ENCODE data around the gene OSBPL10. TPM values are rescaled to one million over a fixed set of nuclear protein-coding genes. Genes with fewer than 3 reads are reported as not detected.

OSBPL10 gene
- total and polyA plus RNA-seq, 8 donors: 26.6 to 42.6 (median 38.6) TPM

- H3K9me3 ChIP-seq: no peaks in the 10 kb centered on the region
- no peaks in the 10 kb centered on the region for H3K36me3 ChIP-seq
- TF ChIP-seq CTCF (IDR thresholded peaks at IDR 0.05): no peak
- no peaks in the 10 kb centered on the region for H3K27me3 ChIP-seq
- intact Hi-C loops (cut with DNase I): no loop called here
- H3K4me3 ChIP-seq: no peak overlapping the region
- H3K4me1 ChIP-seq: no peaks in the 10 kb centered on the region
- no peak overlapping the region for H3K27ac ChIP-seq
- ATAC-seq (no peak), DNase-seq (no peak)
Observed at GRCh38 chr3:31804251-31805051, 176.6 kb downstream of the OSBPL10 start.

GRCh38 chr3:31802981-31803740, 177.9 kb downstream of the OSBPL10 start:
- Histone ChIP-seq H3K27me3 (no peaks in the 10 kb centered on the region), H3K36me3 (no peaks in the 10 kb centered on the region), H3K9me3 (no peaks in the 10 kb centered on the region), H3K27ac (no peak overlapping the region), H3K4me1 (no peaks in the 10 kb centered on the region), H3K4me3 (no peak overlapping the region)
- ATAC-seq (no peak), DNase-seq (no peak)
- intact Hi-C loops (cut with DNase I): no loop called here
- TF ChIP-seq CTCF (IDR thresholded peaks at IDR 0.05): no peak

- Histone ChIP-seq H3K4me1 (no peaks in the 10 kb centered on the region), H3K36me3 (no peaks in the 10 kb centered on the region), H3K9me3 (no peaks in the 10 kb centered on the region), H3K27me3 (no peaks in the 10 kb centered on the region), H3K4me3 (no peak overlapping the region), H3K27ac (no peak overlapping the region)
- TF ChIP-seq CTCF (IDR thresholded peaks at IDR 0.05): no peak
- intact Hi-C loops (cut with DNase I): no loop called here
- DNase-seq: no peak
- ATAC-seq: no peak
Observed at GRCh38 chr3:31800436-31800835, 180.6 kb downstream of the OSBPL10 start.

GRCh38 chr3:31798840-31799239, 182.2 kb downstream of the OSBPL10 start:
- Histone ChIP-seq H3K36me3 (no peaks in the 10 kb centered on the region), H3K4me1 (no peaks in the 10 kb centered on the region), H3K27ac (no peak overlapping the region), H3K9me3 (no peaks in the 10 kb centered on the region), H3K4me3 (no peak overlapping the region), H3K27me3 (no peaks in the 10 kb centered on the region)
- ATAC-seq (no peak), DNase-seq (no peak)
- TF ChIP-seq CTCF (IDR thresholded peaks at IDR 0.05): no peak
- intact Hi-C loops (cut with DNase I): no loop called here

GRCh38 chr3:31793821-31794220, 187.2 kb downstream of the OSBPL10 start:
- intact Hi-C loops (cut with DNase I): no loop called here
- Histone ChIP-seq H3K4me3 (no peak overlapping the region), H3K4me1 (no peaks in the 10 kb centered on the region), H3K27me3 (no peaks in the 10 kb centered on the region), H3K36me3 (no peaks in the 10 kb centered on the region), H3K27ac (no peak overlapping the region), H3K9me3 (no peaks in the 10 kb centered on the region)
- ATAC-seq (no peak), DNase-seq (no peak)
- TF ChIP-seq CTCF (IDR thresholded peaks at IDR 0.05): no peak
